ENCODE results near the gene ADGRG6. TPM values are rescaled to one million over a fixed set of nuclear protein-coding genes. Genes with fewer than 3 reads are reported as not detected.

Gene ADGRG6
- total RNA-seq, 2 donors from 2014 or later = 17.0 to 17.9 TPM

DNA sequence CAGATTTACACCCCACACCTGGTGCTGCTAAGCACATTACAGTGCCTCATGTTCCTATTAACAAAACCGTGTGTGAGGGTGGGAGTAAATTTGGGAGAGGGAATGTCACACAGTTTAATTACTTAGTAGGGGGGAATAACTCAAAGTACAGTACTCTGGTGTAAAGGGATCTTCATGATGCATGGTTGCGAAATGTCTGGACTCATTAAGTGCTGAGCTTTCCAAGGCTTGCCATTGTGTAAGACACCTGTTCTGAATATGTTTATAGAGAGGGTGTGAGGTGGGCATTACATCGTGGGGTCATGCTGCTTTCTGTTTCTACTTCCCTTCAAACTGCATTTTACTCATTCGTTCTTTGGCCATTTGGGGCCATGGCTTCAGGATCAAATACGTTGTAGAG, 181.2 kb downstream of the ADGRG6 start:
- Histone ChIP-seq H3K4me3 (no peak overlapping the region), H3K9me3 (no peaks in the 10 kb centered on the region), H3K36me3 (no peaks in the 10 kb centered on the region), H3K27me3 (no peaks in the 10 kb centered on the region), H3K9ac (ENCODE audit: low read depth in 2 of 2, low read length in 2 of 2) (no peak overlapping the region), H3K27ac (no peak overlapping the region), H3K4me1 (no peaks in the 10 kb centered on the region)
- intact Hi-C loops (cut with DNase I) = no loop called here
- no peak for DNase-seq
- TF ChIP-seq, protein P1, sequence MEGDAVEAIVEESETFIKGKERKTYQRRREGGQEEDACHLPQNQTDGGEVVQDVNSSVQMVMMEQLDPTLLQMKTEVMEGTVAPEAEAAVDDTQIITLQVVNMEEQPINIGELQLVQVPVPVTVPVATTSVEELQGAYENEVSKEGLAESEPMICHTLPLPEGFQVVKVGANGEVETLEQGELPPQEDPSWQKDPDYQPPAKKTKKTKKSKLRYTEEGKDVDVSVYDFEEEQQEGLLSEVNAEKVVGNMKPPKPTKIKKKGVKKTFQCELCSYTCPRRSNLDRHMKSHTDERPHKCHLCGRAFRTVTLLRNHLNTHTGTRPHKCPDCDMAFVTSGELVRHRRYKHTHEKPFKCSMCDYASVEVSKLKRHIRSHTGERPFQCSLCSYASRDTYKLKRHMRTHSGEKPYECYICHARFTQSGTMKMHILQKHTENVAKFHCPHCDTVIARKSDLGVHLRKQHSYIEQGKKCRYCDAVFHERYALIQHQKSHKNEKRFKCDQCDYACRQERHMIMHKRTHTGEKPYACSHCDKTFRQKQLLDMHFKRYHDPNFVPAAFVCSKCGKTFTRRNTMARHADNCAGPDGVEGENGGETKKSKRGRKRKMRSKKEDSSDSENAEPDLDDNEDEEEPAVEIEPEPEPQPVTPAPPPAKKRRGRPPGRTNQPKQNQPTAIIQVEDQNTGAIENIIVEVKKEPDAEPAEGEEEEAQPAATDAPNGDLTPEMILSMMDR (IDR thresholded peaks at IDR 0.05) = no peak

DNA sequence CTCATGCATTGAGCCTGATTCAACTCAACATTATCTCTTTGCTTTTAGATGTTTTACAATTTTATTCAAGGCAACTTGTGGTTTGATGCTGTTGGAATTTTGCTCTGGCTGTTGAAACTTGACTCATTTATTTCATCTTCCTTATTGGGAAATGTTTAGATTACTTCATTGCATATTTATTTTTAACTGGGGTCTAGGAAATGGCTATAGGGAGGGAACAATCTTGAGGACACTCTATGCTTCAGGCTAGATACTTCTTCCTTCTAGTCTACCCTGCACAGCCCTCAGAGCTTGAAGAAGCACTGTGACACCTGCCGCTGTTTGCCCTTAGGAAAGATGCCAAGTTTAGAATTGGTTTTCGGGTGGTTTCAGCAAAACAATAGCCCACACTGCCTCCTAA, 183.4 kb downstream of the ADGRG6 start:
- Histone ChIP-seq H3K27me3 (no peaks in the 10 kb centered on the region), H3K4me1 (no peaks in the 10 kb centered on the region), H3K36me3 (no peaks in the 10 kb centered on the region), H3K9ac (ENCODE audit: low read depth in 2 of 2, low read length in 2 of 2) (no peak overlapping the region), H3K9me3 (no peaks in the 10 kb centered on the region), H3K27ac (no peak overlapping the region), H3K4me3 (no peak overlapping the region)
- intact Hi-C loops (cut with DNase I) = no loop called here
- TF ChIP-seq, protein P1 (IDR thresholded peaks at IDR 0.05) = no peak
- DNase-seq = no peak

DNA sequence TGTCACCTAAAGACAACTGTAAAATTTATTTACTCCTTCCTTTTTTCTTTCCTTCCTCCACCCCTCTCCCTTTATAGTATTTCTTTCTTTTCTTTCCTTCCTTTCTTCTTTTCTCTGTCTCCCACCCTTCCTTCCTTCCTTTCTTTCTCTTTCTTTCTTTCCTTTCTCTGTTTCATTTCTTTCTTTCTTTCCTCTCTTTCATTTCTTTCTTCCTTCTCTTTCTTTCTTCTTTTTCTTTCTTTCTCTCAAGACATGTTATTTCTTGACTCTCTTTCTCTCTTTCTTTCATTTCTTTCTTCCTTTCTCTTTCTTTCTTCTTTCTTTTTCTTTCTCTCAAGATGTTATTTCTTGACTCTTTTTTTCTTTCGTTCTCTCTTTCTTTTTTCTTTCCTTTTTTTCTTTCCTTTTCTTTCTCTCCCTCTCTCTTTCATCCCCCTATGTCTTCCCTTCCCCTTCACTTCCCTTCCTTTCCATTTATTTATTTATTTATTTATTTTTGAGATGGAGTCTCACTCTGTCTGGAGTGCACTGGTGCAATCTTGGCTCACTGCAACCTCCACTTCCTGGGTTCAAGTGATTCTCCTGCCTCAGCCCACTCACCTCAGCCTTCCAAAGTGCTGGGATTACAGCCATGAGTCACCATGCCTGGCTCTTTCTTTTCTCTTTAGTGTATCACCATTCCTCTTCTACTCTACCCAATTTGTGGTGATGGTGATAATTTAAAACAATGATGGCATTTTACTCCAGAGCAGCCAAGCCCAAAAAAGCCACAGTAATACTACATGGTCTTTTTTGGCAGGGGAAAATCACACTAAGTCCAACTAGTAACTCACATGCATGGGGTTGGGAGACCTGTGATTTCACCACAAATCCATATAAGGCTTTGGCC, 188.2 kb downstream of the ADGRG6 start:
- TF ChIP-seq, protein P1 (IDR thresholded peaks at IDR 0.05) = no peak
- H3K27ac ChIP-seq = no peak overlapping the region

More for the DNA sequence above, 188.2 kb downstream of the ADGRG6 start:
- intact Hi-C loops (cut with DNase I) = no loop called here
- Histone ChIP-seq H3K4me3 (no peak overlapping the region), H3K9ac (ENCODE audit: low read depth in 2 of 2, low read length in 2 of 2) (no peak overlapping the region), H3K4me1 (no peaks in the 10 kb centered on the region), H3K36me3 (no peaks in the 10 kb centered on the region), H3K27me3 (no peaks in the 10 kb centered on the region), H3K9me3 (no peaks in the 10 kb centered on the region)
- no peak for DNase-seq

Other genes starting within 250 kb of the ADGRG6 start
- not detected for gene GJE1, start 169.1 kb upstream of the ADGRG6 start, total RNA-seq
- not detected for gene NMBR, start 154.9 kb upstream of the ADGRG6 start, total RNA-seq
- gene VTA1, start 154.7 kb upstream of the ADGRG6 start, total RNA-seq = 10 to 100 TPM; 46.3 to 56.6 TPM

Measured in colonic mucosa (tissue), 4 donors.